GM19025 (cell line): ENCODE results near the gene GPR39.

Experiments
- ATAC-seq: cut with Tn5 transposase; IDR thresholded peaks from one replicate; pipeline ENCODE4 v1.9.1; 2021; ENCODE audit warnings: mild to moderate bottlenecking, low read depth, moderate library complexity; ENCODE audit not compliant: unreplicated experiment

Gene GPR39

GRCh38 chr2:132407784-132408183 lies 8.8 kb upstream of the GPR39 start:
- ATAC-seq = no peak

GRCh38 chr2:132412021-132412420 lies 4.6 kb upstream of the GPR39 start:
- no peak for ATAC-seq

GRCh38 chr2:132414081-132414480 lies 2.5 kb upstream of the GPR39 start:
- ATAC-seq = no peak

- no peak for ATAC-seq
These were observed 1.2 kb upstream of the GPR39 start for GRCh38 chr2:132415256-132415914.

- ATAC-seq = no peak
These were observed 486 bp upstream of the GPR39 start for GRCh38 chr2:132415915-132416722.

GRCh38 chr2:132417430-132418035 lies 928 bp downstream of the GPR39 start:
- ATAC-seq = no peak

- ATAC-seq = no peak
These were observed 2.6 kb downstream of the GPR39 start for GRCh38 chr2:132419235-132419634.

GRCh38 chr2:132419941-132420340 lies 3.3 kb downstream of the GPR39 start:
- ATAC-seq = no peak

GRCh38 chr2:132420816-132421805 lies 4.5 kb downstream of the GPR39 start:
- no peak for ATAC-seq

GRCh38 chr2:132422736-132423135 lies 6.1 kb downstream of the GPR39 start:
- no peak for ATAC-seq

- no peak for ATAC-seq
These were observed 8.0 kb downstream of the GPR39 start for GRCh38 chr2:132424526-132425121.

- no peak for ATAC-seq
These were observed 9.4 kb downstream of the GPR39 start for GRCh38 chr2:132426033-132426432.

GRCh38 chr2:132426656-132427055 lies 10.1 kb downstream of the GPR39 start:
- no peak for ATAC-seq

GRCh38 chr2:132429351-132429750 lies 12.7 kb downstream of the GPR39 start:
- no peak for ATAC-seq

GRCh38 chr2:132429941-132430573 lies 13.5 kb downstream of the GPR39 start:
- ATAC-seq = no peak

- ATAC-seq = no peak
These were observed 14.3 kb downstream of the GPR39 start for GRCh38 chr2:132430895-132431294.

- ATAC-seq = no peak
These were observed 21.5 kb downstream of the GPR39 start for GRCh38 chr2:132437852-132438669.

GRCh38 chr2:132438691-132439090 lies 22.1 kb downstream of the GPR39 start:
- ATAC-seq = no peak
